NAMALWA (cell line): Measurements from ENCODE around the gene SIGLEC9.
"Not testable (repeated sequence)": the region's sequence is repeated elsewhere in the genome, so short reads cannot be mapped to it uniquely, and the experiment has no call there.

Experiments used
- DNase-seq: peaks from one replicate; pipeline ENCODE4 v3.0.0-alpha.2; 2015; ENCODE audit warnings: low spot score

Gene SIGLEC9

GRCh38 chr19:51123802-51124201 is 904 bp upstream of the SIGLEC9 start:
- DNase-seq: no peak

- DNase-seq: no peak
Measured at GRCh38 chr19:51124216-51124615, 490 bp upstream of the SIGLEC9 start.

- no peak for DNase-seq
Measured at GRCh38 chr19:51125421-51126075, 842 bp downstream of the SIGLEC9 start.

DNA sequence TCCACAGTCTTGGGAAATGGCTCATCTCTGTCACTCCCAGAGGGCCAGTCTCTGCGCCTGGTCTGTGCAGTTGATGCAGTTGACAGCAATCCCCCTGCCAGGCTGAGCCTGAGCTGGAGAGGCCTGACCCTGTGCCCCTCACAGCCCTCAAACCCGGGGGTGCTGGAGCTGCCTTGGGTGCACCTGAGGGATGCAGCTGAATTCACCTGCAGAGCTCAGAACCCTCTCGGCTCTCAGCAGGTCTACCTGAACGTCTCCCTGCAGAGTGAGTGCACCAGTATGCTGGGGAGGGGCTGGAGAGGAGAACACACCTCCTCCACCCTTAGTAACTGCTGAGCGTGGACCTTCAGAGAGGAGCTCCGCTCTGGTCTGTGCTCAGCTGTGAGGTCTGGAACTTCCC is 2.3 kb downstream of the SIGLEC9 start:
- DNase-seq: no peak

- DNase-seq: no peak
Measured at GRCh38 chr19:51127755-51128154, 3.0 kb downstream of the SIGLEC9 start.

- no peak for DNase-seq
Measured at GRCh38 chr19:51128227-51128626, 3.5 kb downstream of the SIGLEC9 start.

- no peak for DNase-seq
Measured at GRCh38 chr19:51129716-51130115, 5.0 kb downstream of the SIGLEC9 start.

DNA sequence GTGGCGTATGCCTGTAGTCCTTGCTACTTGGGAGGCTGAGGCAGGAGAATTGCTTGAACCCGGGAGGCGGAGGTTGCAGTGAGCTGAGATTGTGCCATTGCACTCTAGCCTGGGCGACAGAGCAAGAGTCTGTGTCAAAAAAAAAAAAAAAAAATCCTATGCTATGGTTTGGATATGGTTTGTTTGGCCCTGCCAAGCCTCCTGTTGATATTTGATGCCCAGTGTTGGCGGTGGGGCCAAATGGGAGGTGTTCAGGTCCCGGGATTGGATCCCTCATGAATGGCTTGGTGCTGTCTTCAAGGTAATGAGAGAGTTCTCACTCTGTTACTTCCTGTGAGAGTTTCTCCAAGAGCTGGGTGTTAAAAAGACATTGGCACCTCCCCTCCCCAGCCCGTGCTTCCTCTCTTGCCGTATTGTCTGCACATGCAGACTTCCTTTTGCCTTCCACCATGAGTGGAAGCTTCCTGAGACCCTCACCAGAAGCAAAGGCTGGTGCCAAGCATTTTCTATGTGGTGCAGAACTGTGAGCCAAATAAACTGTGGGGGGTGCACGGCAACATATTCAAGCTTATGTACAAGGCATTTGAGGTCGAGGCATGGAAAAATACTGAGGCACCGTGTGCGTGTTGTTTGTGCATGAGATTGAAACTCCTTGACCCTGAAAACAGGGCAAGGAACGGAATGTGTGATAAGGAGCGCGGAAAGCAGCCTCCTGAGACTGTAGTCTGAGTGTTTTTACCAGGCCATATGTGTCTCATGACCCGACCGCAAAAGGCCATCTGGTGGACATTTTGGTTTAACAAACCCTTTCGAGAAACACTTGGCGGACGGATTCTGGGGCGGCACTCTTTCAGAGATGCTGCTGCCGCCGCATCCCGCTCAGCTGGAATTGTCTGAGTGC is 7.3 kb downstream of the SIGLEC9 start:
- DNase-seq: no peak

DNA sequence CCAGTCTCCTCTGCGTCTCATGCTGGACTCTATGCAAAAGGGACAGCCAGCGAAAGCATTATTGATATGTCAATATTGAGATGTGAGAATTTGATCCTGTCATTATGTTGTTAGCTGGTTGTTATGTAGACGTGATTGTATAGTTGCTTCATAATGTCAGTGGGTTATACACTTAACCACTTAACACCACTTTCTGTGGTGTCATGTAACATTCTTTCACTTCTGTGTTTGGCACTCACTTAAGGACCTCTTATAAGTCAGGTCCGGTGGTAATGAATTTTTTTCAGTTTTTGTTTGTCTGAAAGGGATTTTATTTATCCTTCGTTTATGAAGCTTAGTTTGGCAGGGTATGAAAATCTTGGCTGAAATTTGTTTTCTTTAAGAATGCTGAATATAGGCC is 10.3 kb downstream of the SIGLEC9 start:
- DNase-seq: no peak

DNA sequence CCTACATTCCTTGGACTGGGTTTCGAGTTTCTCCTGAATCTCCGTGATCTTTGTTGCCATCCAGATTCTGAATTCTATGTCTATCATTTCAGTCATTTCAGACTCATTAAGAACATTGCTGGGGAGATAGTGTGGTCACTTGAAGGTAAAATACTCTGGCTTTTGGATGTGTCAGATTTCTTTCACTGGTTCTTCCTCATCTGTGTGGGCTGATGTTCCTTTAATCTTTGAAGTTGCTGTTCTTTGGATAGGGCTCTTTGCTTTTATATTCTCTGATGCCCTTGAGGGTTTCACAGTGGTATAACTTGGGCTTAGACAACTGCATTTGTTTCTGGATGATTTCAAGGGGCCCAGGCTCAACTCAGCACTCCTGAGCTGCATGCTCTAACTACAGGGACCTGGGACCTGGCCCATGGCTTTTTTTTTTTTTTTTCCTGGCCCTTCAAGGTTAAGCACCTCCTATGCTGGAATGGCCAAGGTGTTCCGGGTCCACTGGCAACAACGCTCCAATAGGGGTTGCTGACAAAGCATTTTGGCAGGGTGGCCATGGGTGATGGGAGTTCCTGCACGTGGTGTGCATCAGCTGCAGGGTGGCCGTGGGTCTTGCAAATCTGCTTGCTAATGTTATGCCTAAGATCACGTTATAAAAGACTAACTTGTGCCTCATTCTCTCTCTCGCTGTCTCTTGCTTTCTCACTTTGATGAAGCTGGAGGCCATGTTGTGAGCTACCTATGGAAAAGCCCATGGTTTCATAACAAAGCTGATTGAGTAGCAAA is 11.5 kb downstream of the SIGLEC9 start:
- no peak for DNase-seq

GRCh38 chr19:51136851-51137551 is 12.3 kb downstream of the SIGLEC9 start:
- no peak for DNase-seq

DNA sequence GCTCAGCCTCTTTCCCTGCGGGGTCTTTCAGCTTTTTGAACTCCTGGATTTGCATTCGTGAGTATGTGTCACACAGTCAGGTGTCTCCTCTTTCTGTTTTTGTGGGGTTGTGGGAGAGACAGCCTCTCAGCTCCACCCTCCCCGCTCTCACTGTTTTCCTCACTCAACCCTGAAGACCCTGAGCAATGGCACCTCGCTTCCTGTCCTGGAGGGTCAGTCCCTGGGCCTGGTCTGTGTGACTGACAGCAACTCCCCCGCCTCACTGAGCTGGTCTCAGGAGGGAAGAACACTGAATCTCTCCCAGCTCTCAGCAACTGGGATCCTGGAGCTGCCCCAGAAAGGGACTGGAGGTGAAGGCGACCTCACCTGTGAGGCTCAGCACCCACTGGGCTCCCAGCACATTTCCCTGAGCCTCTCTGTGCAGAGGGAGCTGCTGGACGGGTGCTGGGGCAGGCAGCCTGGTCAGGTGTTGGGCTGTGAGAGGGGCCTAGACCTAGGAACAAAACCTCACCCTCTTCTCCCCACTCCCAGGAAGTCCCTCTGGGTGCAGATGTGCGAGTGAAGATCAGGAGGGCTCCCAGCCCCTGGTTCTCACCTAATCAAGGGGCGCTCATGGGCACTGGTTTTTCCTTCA is 13.2 kb downstream of the SIGLEC9 start:
- DNase-seq: no peak

GRCh38 chr19:51138549-51138979 is 13.9 kb downstream of the SIGLEC9 start:
- DNase-seq: no peak

- DNase-seq: no peak
Measured at GRCh38 chr19:51139299-51140014, 14.8 kb downstream of the SIGLEC9 start.

- no peak for DNase-seq
Measured at GRCh38 chr19:51140441-51140840, 15.7 kb downstream of the SIGLEC9 start.

GRCh38 chr19:51141181-51141580 is 16.5 kb downstream of the SIGLEC9 start:
- no peak for DNase-seq

- no peak for DNase-seq
Measured at GRCh38 chr19:51142119-51142518, 17.4 kb downstream of the SIGLEC9 start, which contains the start of gene SIGLEC7. SIGLEC7 (plus strand) TSS chr19:51142301; CDS start chr19:51142370, 69 bp downstream.

- not testable (repeated sequence) for DNase-seq
Measured at GRCh38 chr19:51142809-51143475, 18.2 kb downstream of the SIGLEC9 start.

DNA sequence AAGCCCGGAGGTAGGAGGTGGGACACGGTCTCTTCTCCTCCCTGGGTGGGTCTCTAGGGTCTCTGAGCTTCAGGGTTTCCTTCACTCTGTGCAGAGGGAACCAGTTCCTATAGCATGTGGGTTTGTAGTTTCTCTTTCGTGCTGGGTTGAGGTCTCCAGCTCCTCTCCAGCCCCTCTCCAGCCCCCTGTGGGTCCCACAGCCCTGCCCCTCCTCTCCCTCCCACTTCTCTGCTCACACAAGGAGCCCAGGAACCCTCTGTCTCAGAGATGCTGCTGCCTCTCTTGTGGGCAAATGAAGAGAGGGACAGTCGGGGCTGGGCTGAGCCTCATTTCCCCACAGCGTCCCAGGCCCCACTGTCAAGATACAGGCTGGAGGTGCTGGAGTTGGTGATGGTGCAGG is 18.8 kb downstream of the SIGLEC9 start:
- no peak for DNase-seq

- DNase-seq: no peak
Measured at GRCh38 chr19:51144482-51145045, 19.9 kb downstream of the SIGLEC9 start.
